Ovary (tissue), 9 donors: ENCODE measurements around the gene CDSN. TPM values are rescaled to one million over a fixed set of nuclear protein-coding genes. Genes with fewer than 3 reads are reported as not detected.

Source experiments
- DNase-seq, 5 donors: peaks; one replicate each; pipeline ENCODE4 v3.0.0-alpha.2; 2019 to 2020
- H3K27ac ChIP-seq, 2 donors: fragments of 200-600 bp; one replicate each; pipeline versions ENCODE4 v1.5.1 to v1.8.0; 2019 to 2022
- H3K27me3 ChIP-seq: fragments of 200-600 bp; one replicate; pipeline ENCODE4 v1.8.0; 2022
- H3K36me3 ChIP-seq: fragments of 200-600 bp; sonication (generic); one replicate; pipeline ENCODE4 v1.5.1; 2019
- H3K4me1 ChIP-seq: one replicate; pipeline ENCODE4 v1.8.1; 2013; ENCODE audit warnings: mild to moderate bottlenecking, moderate library complexity; ENCODE audit not compliant: insufficient read depth
- H3K4me3 ChIP-seq: fragments of 200-600 bp; sonication (generic); one replicate; pipeline ENCODE4 v1.5.1; 2017
- H3K9me3 ChIP-seq, 2 donors: fragments of 200-600 bp in 1 of 2; sonication (generic) in 1 of 2; one replicate each; pipeline versions ENCODE4 v1.5.1 to v1.8.1; 2013 to 2019; ENCODE audit warnings: mild to moderate bottlenecking in 1 of 2, moderate library complexity in 1 of 2
- CTCF ChIP-seq, 3 donors: fragments of 450-650 bp in 2 of 3; fragments of 200-600 bp in 1 of 3; IDR thresholded peaks; one replicate each; pipeline versions ENCODE4 v1.5.1 to v1.8.0; 2016 to 2022; ENCODE audit warnings: antibody characterized with exemption in 3 of 3, mild to moderate bottlenecking in 1 of 3
- EP300 ChIP-seq: sonication (generic); formaldehyde crosslinking; IDR thresholded peaks from one replicate; pipeline ENCODE4 v1.6.1; 2017; ENCODE audit warnings: antibody characterized with exemption
- POLR2A ChIP-seq: fragments of 450-650 bp; IDR thresholded peaks from one replicate; pipeline ENCODE4 v1.6.1; 2017; ENCODE audit warnings: antibody characterized with exemption, mild to moderate bottlenecking, moderate library complexity
- WGBS, 3 donors: extraction: QIAGEN DNeasy Blood & Tissue Kit in 1 of 3; methylation state at CpG; one replicate each; pipeline versions ENCODE4 v1.1.5 to v1.1.7; 2013 to 2017; 5-methylcytosine and 5-hydroxymethylcytosine counted together
- intact Hi-C, 4 donors: fragments of 100-400 bp; cut with DNase I; formaldehyde crosslinking; loops; one replicate each; pipeline versions ENCODE4 v1.11.0 to v1.15.1; 2022 to 2023
- polyA plus RNA-seq, 2 donors: library from polyadenylated mRNA; stranded (reverse); fragments of 200-250 nt in 1 of 2; fragments of 350-450 nt in 1 of 2; fragmentation: Illumina TruSeq in 1 of 2; extraction: RNeasy Lipid Tissue Mini Kit (QIAGEN cat#74804) in 1 of 2; gene quantifications; one replicate each; pipeline ENCODE4 v1.2.3, GENCODE V29; 2013 to 2014
- total RNA-seq, 7 donors: library from RNA; depleted of rRNA in 2 of 7; stranded (reverse); fragments of >200 nt in 2 of 7; fragmentation: NEBNext Ultra II Directional in 3 of 7; extraction: Animal tissue kit (Norgen Biotek cat#: 25700) in 3 of 7; gene quantifications; one replicate each; pipeline versions ENCODE4 v1.1.0 to v1.2.4, GENCODE V29; 2016 to 2023
- donor health status: DM: no; HTN: no; CAD: no; lungs with moderate emphysema.
- donor health status: DM: no; HTN: no; CAD: no.
- donor health status: Bipolar disorder and iron deficiency.
- donor health status: DM: yes; HTN: yes; CAD: no.
- donor health status: DM: no; HTN: no; CAD: no.
- donor health status: DM: yes; HTN: yes; CAD: no.

The CDSN gene
- total and polyA plus RNA-seq, 9 donors: 0.05 to 0.34 TPM; not detected in 7

- Histone ChIP-seq H3K27me3 (no peaks in the 10 kb centered on the region), H3K36me3 (no peaks in the 10 kb centered on the region), H3K4me3 (peak overlapping the region; percentile 64), H3K9me3 (no peaks in the 10 kb centered on the region), H3K4me1 (peaks cover 7% of the 10 kb centered on the region), H3K27ac (peak overlapping the region in 1 of 2 donors; percentile 5)
- WGBS, 3 donors: 12 to 17% (median 15%) methylated on average over 32 to 35 of the region's 35 CpGs
- intact Hi-C loops: no loop called here
- TF ChIP-seq EP300 (no peak), POLR2A (no peak), CTCF (IDR thresholded peaks at IDR 0.05) (no peak)
- DNase-seq: peak in 1 of 5 donors; percentile 46
Observed at GRCh38 chr6:31158863-31159855, 38.9 kb upstream of the CDSN start.

GRCh38 chr6:31158140-31158862 lies 38.1 kb upstream of the CDSN start, which contains the start of gene TCF19:
TCF19 (plus strand) TSS chr6:31158589; CDS start chr6:31159470, 881 bp downstream.
- WGBS, 3 donors: 0% methylated on average over 65 of the region's 65 CpGs
- peak within 1 kb of the TSS; percentile 47 to 75 for H3K27ac ChIP-seq
- peak; percentile 99 to 100 (median 99) for DNase-seq
- H3K4me3 ChIP-seq: peak within 1 kb of the TSS; percentile 64
- H3K27me3 ChIP-seq: no peaks in the 10 kb centered on the region
- no peaks in the 10 kb centered on the region for H3K36me3 ChIP-seq
- intact Hi-C loops: no loop called here
- H3K4me1 ChIP-seq: peaks cover 7% of the 10 kb centered on the region
- TF ChIP-seq POLR2A (no peak), EP300 (no peak), CTCF (IDR thresholded peaks at IDR 0.05) (no peak)
- H3K9me3 ChIP-seq: no peaks in the 10 kb centered on the region

- 2 to 6% (median 4%) methylated on average over 14 of the region's 14 CpGs for WGBS, 3 donors
- Histone ChIP-seq H3K4me3 (peak within 1 kb of the TSS; percentile 64), H3K4me1 (peaks cover 7% of the 10 kb centered on the region), H3K36me3 (no peaks in the 10 kb centered on the region), H3K27me3 (no peaks in the 10 kb centered on the region), H3K9me3 (no peaks in the 10 kb centered on the region), H3K27ac (peak within 1 kb of the TSS; percentile 47 to 75)
- DNase-seq: no peak
- intact Hi-C loops: no loop called here
- TF ChIP-seq EP300 (no peak), POLR2A (no peak)
Observed at GRCh38 chr6:31157513-31158139, 37.4 kb upstream of the CDSN start, which contains the start of gene CCHCR1. CCHCR1 (minus strand) TSS chr6:31157802; CDS start chr6:31157600, 202 bp downstream.

- DNase-seq: no peak
- Histone ChIP-seq H3K9me3 (no peaks in the 10 kb centered on the region), H3K4me1 (peaks cover 7% of the 10 kb centered on the region), H3K36me3 (no peaks in the 10 kb centered on the region), H3K27ac (no peak overlapping the region), H3K4me3 (no peak overlapping the region), H3K27me3 (no peaks in the 10 kb centered on the region)
- 91 to 96% (median 95%) methylated on average over 7 of the region's 7 CpGs for WGBS, 3 donors
- intact Hi-C loops: no loop called here
- TF ChIP-seq EP300 (no peak), POLR2A (no peak), CTCF (IDR thresholded peaks at IDR 0.05) (no peak)
Observed at GRCh38 chr6:31156641-31157040, 36.4 kb upstream of the CDSN start.
